ENCODE data around the gene CCDC82. TPM values are rescaled to one million over a fixed set of nuclear protein-coding genes. Genes with fewer than 3 reads are reported as not detected.

The CCDC82 gene
- total RNA-seq, 1 donor from 2014 or later = 28.5 TPM

DNA sequence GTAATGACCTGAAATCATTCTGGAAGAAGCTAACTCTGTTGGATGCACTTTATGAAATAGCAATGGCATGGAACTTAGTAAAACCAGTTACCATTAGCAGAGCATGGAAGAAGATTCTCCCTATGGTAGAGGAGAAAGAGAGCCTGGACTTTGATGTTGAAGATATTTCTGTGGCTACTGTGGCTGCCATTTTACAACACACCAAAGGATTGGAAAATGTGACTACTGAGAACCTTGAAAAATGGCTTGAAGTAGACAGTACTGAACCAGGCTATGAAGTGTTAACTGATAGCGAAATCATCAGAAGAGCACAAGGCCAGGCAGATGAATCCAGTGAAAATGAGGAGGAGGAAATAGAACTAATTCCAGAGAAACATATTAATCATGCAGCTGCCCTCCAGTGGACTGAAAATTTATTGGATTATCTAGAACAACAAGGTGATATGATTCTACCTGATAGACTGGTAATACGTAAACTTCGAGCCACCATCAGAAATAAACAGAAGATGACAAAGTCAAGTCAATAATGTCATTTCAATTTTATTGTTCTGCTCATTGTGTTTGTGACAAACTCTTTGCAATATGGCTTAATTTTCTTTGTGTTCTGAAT lies 2.1 kb upstream of the CCDC82 start:
- Mint-ChIP-seq H3K9me3 (no peaks in the 10 kb centered on the region), H3K27me3 (ENCODE audit: insufficient read depth) (no peaks in the 10 kb centered on the region), H3K4me3 (peak overlapping the region; percentile 95), H3K4me1 (ENCODE audit: low read depth) (peaks cover 53% of the 10 kb centered on the region), H3K36me3 (ENCODE audit: low read depth) (peaks cover 15% of the 10 kb centered on the region), H3K27ac (no peak overlapping the region)
- intact Hi-C loops (cut with micrococcal nuclease) = loop anchor here (2.0 kb wide), 3 partner anchors 35 to 467 kb away; partner anchors contain the start of gene MTMR2
- DNase-seq (ENCODE audit: low spot score) = no peak

DNA sequence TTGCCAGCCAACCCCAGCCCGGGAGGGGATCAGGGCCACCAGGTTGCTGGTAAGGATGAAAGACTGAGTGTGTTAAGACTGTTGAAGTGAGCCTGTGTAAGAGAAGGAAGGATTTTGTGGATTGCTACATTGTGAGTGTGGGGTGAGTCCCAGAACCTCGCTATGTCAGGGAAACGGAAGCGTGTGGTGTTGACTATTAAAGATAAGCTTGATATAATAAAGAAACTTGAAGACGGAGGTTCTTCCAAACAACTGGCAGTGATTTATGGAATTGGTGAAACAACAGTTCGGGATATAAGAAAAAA lies 728 bp upstream of the CCDC82 start:
- no peak for DNase-seq (ENCODE audit: low spot score)
- Mint-ChIP-seq H3K9me3 (no peaks in the 10 kb centered on the region), H3K27me3 (ENCODE audit: insufficient read depth) (no peaks in the 10 kb centered on the region), H3K27ac (peak overlapping the region; percentile 85), H3K4me1 (ENCODE audit: low read depth) (peaks cover 59% of the 10 kb centered on the region), H3K36me3 (ENCODE audit: low read depth) (peaks cover 16% of the 10 kb centered on the region), H3K4me3 (peak overlapping the region; percentile 95)
- intact Hi-C loops (cut with micrococcal nuclease) = loop anchor here (2.0 kb wide), 2 partner anchors 378 to 466 kb away; partner anchors contain the start of gene MTMR2

DNA sequence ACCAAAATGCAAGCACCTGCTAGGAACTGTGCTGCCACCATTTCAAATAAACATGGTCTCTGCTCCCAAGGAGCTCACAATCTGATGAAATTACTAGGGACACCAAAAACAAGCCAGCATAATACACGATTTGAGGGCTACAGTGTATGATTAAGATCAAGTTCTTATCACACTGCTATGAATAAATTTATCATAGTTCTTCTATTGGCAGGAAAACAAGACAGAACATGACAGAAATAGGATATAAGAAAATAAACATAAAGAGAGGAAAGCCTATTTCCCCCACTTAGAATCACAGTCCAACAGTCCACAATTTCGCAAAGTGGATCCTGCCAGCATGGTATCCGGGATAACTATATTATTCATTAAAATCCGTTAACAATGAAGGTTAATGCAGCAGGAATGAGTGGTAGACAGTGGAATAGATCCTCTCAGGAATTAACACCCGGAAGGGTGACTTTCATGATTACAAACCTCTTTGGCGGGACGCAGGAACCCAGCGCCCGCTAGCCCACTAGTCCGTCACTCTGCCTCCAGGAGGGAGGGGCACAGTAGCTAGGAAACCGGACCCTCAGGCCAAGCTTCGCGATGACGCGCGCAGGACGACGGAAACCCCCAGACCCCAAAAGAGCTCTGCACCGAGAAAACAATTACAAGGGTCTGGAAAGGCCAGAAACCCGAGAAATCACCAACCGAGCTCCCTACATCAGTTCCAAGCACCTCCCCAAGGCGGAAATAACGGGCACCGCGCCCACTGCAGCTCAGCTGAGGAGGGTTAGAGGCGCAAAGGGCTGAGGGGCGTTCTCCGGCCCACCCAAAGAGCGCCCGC lies 607 bp downstream of the CCDC82 start:
- Mint-ChIP-seq H3K4me3 (peak overlapping the region; percentile 95), H3K36me3 (ENCODE audit: low read depth) (peaks cover 25% of the 10 kb centered on the region), H3K9me3 (no peaks in the 10 kb centered on the region), H3K27ac (peak overlapping the region; percentile 85), H3K4me1 (ENCODE audit: low read depth) (peaks cover 67% of the 10 kb centered on the region), H3K27me3 (ENCODE audit: insufficient read depth) (no peaks in the 10 kb centered on the region)
- intact Hi-C loops (cut with micrococcal nuclease) = loop anchor here (1.0 kb wide), 7 partner anchors 46 to 1416 kb away; partner anchors contain the start of genes CEP57, CWC15, KDM4D and MAML2
- no peak for DNase-seq (ENCODE audit: low spot score)

DNA sequence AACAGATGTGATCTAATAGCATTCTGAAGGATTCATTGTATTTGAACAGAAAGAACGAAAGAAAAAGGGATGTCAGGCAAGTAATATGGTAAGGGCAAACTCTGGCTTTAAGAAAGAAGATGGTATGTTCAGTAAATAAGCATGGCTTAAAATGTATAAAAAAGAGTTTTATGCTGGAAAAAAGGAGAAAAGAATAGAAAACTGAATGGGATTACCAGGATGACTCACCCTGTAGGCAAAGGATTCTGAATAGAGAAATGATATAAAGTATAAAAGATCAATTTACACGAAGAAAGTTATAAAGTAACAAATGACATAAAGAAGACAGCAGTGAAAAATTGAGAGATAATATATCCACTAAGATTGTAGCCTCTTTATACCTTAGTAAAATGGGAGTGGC lies 4.5 kb downstream of the CCDC82 start:
- Mint-ChIP-seq H3K4me1 (ENCODE audit: low read depth) (peaks cover 50% of the 10 kb centered on the region), H3K9me3 (no peaks in the 10 kb centered on the region), H3K36me3 (ENCODE audit: low read depth) (peaks cover 27% of the 10 kb centered on the region), H3K27ac (no peak overlapping the region), H3K4me3 (no peak overlapping the region), H3K27me3 (ENCODE audit: insufficient read depth) (no peaks in the 10 kb centered on the region)
- intact Hi-C loops (cut with micrococcal nuclease) = no loop called here
- DNase-seq (ENCODE audit: low spot score) = no peak

DNA sequence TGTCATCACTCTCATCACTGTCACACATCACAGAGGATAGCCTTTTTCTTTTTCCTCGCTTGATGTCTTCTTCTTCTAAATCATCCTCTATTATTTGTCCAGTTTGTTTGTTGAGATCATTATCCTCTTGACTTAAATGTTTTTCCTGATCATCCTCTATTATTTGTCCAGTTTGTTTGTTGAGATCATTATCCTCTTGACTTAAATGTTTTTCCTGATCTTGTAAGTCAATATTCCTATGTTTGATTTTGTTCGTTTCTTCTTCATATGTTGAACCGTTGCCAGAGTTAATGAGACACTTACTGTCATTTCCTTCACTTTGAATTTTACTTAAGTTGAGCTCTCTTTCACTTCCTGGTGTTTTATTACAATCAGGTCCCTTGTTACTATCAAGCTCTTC lies 5.6 kb downstream of the CCDC82 start:
- peak overlapping the region; percentile 52 for H3K4me3 Mint-ChIP-seq
- peaks cover 32% of the 10 kb centered on the region for H3K36me3 Mint-ChIP-seq (ENCODE audit: low read depth)
- DNase-seq (ENCODE audit: low spot score) = no peak
- intact Hi-C loops (cut with micrococcal nuclease) = no loop called here
- H3K9me3 Mint-ChIP-seq = no peaks in the 10 kb centered on the region
- peaks cover 50% of the 10 kb centered on the region for H3K4me1 Mint-ChIP-seq (ENCODE audit: low read depth)
- peak overlapping the region; percentile 1 for H3K27ac Mint-ChIP-seq
- no peaks in the 10 kb centered on the region for H3K27me3 Mint-ChIP-seq (ENCODE audit: insufficient read depth)

DNA sequence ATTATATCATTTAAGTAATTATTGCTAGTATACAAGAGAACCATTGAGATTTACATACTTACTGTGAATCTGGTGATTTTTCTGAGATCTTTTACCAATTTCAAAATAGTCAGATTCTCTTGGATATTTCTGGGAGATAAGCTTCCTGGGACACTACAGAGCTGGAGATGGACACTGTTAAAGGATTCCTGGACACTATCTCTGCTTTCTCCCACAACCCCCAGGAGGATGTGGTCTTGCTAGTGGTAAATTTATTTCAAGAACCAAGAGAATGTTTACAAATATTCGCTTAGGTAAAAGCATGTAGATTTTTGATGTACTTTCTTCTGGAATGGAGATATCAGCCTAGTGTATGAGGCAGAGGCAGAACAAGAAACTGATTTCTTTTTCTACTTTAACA lies 12.9 kb downstream of the CCDC82 start:
- Mint-ChIP-seq H3K36me3 (ENCODE audit: low read depth) (peaks cover 39% of the 10 kb centered on the region), H3K9me3 (no peaks in the 10 kb centered on the region), H3K27ac (no peak overlapping the region), H3K4me1 (ENCODE audit: low read depth) (peaks cover 11% of the 10 kb centered on the region), H3K27me3 (ENCODE audit: insufficient read depth) (no peaks in the 10 kb centered on the region), H3K4me3 (no peak overlapping the region)
- DNase-seq (ENCODE audit: low spot score) = no peak
- intact Hi-C loops (cut with micrococcal nuclease) = no loop called here

DNA sequence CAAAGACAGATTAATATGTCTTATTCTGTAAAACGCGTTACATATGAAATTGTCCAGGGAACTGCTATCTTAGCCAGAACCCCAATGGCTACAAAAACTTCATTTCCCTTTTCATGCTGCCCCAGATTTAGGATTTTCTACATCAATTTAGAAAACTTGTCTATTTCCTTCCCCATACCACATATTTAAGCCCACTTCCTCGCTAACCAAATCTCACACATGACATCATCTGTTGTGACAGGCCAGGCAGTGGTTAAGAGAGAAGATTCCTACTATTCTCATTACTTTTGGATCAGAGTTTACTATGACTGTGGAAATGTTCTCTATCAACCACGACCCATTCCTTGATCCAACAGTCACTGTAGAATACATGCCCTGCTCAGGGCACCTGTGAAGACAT lies 15.9 kb downstream of the CCDC82 start:
- peaks cover 37% of the 10 kb centered on the region for H3K36me3 Mint-ChIP-seq (ENCODE audit: low read depth)
- no peaks in the 10 kb centered on the region for H3K9me3 Mint-ChIP-seq
- H3K4me1 Mint-ChIP-seq (ENCODE audit: low read depth) = peaks cover 11% of the 10 kb centered on the region
- intact Hi-C loops (cut with micrococcal nuclease) = no loop called here
- DNase-seq (ENCODE audit: low spot score) = no peak
- H3K27me3 Mint-ChIP-seq (ENCODE audit: insufficient read depth) = no peaks in the 10 kb centered on the region
- H3K27ac Mint-ChIP-seq = no peak overlapping the region
- H3K4me3 Mint-ChIP-seq = no peak overlapping the region

DNA sequence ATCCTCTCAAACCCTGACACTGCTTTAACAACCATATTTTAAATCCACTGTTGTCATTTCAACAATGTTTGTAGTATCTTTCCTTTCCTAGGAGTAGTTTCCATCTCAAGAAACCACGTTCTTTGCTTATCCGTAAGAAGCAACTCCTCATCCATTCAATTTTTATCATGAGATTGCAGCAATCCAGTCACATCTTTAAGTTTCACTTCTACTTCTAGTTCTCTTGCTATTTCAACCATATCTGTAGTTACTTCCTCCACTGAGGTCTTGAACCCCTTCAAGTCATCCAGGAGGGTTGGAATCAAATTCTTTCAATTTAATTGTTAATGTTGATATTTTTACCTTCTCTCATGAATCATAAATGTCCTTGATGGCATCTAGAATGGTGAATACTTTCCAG lies 22.4 kb downstream of the CCDC82 start:
- Mint-ChIP-seq H3K27me3 (ENCODE audit: insufficient read depth) (no peaks in the 10 kb centered on the region), H3K9me3 (no peaks in the 10 kb centered on the region), H3K36me3 (ENCODE audit: low read depth) (peaks cover 19% of the 10 kb centered on the region), H3K4me3 (no peak overlapping the region), H3K4me1 (ENCODE audit: low read depth) (peaks cover 6% of the 10 kb centered on the region), H3K27ac (no peak overlapping the region)
- intact Hi-C loops (cut with micrococcal nuclease) = no loop called here
- no peak for DNase-seq (ENCODE audit: low spot score)

DNA sequence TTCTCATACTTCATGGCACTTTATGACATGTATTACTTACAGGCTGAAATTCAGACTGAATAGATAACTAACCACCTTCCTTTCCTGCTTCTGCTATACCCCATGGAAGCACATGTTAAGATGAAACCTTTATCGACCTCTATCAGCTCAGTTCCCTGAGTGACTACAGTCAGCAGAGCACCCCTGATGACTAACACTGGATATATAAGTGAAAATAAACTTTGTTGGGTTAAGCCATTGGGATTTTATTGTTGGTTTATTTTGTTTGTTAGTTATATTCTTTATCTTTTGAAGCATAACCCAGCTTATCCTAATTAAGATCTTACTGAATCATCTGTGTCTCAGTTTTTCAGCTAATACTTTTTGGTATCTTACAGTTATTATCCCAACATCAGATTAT lies 23.7 kb downstream of the CCDC82 start:
- intact Hi-C loops (cut with micrococcal nuclease) = no loop called here
- H3K9me3 Mint-ChIP-seq = no peaks in the 10 kb centered on the region
- DNase-seq (ENCODE audit: low spot score) = no peak
- peaks cover 6% of the 10 kb centered on the region for H3K4me1 Mint-ChIP-seq (ENCODE audit: low read depth)
- H3K4me3 Mint-ChIP-seq = no peak overlapping the region
- no peaks in the 10 kb centered on the region for H3K27me3 Mint-ChIP-seq (ENCODE audit: insufficient read depth)
- no peak overlapping the region for H3K27ac Mint-ChIP-seq
- peaks cover 15% of the 10 kb centered on the region for H3K36me3 Mint-ChIP-seq (ENCODE audit: low read depth)

DNA sequence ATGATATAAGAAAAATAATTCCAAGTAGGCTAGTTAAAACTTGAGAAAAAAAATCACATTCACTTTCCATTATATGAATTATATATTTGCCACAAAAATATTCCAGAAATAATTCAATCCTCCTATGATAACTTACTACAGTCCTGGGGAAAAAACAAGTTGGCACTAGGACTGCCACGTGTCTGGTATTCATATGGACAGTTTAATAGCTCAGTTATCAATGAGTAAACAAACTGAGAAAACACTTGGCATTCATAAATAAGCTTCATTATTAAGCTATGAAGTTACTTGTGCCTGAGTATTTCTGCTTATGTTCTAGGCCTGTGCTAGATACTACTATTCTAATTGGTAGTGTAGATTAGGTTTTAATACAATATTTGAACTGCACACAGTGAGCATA lies 24.2 kb downstream of the CCDC82 start:
- DNase-seq (ENCODE audit: low spot score) = no peak
- Mint-ChIP-seq H3K4me3 (no peak overlapping the region), H3K9me3 (no peaks in the 10 kb centered on the region), H3K27ac (no peak overlapping the region), H3K4me1 (ENCODE audit: low read depth) (peaks cover 6% of the 10 kb centered on the region), H3K27me3 (ENCODE audit: insufficient read depth) (no peaks in the 10 kb centered on the region), H3K36me3 (ENCODE audit: low read depth) (peaks cover 13% of the 10 kb centered on the region)
- intact Hi-C loops (cut with micrococcal nuclease) = no loop called here

DNA sequence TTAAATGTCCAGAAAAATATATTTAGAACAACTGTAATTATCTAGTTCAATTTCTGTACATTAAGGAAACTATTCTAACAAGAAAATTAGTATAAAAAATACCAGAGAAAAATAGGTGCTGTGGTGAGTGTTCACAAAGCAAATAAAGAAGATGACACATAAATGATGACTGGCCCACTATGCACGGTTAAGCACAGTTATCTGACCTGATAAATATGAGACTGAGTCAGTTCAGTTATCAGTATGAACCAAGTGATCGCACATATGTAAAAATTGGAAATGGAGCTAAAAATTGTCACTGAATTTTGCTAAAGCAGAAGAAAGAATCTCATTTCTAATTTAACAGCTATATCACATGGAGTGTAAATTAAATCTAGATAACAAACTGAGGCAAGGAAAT lies 27.9 kb downstream of the CCDC82 start:
- intact Hi-C loops (cut with micrococcal nuclease) = no loop called here
- no peak overlapping the region for H3K27ac Mint-ChIP-seq
- no peaks in the 10 kb centered on the region for H3K27me3 Mint-ChIP-seq (ENCODE audit: insufficient read depth)
- H3K4me1 Mint-ChIP-seq (ENCODE audit: low read depth) = peaks cover 20% of the 10 kb centered on the region
- DNase-seq (ENCODE audit: low spot score) = no peak
- H3K4me3 Mint-ChIP-seq = no peak overlapping the region
- H3K36me3 Mint-ChIP-seq (ENCODE audit: low read depth) = peaks cover 8% of the 10 kb centered on the region
- no peaks in the 10 kb centered on the region for H3K9me3 Mint-ChIP-seq

DNA sequence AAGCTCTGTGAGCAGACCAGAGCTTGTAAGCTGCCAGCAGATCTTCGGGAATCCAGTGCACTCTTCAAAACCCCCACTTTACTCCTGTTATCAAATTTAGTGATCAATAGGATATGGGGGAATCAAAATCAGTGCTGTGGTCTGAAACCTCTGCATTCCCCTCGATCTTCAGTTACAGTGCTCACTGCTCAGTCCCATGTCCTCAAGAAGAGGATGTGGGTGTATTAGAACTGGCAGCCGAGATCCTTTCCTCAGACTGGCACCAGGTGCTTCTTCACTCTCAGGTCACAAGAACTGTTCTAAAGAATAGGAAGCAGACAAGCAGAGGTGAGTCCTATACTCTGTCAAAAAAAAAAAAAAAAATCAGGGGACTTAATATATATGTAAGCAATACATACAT lies 31.4 kb downstream of the CCDC82 start:
- H3K27ac Mint-ChIP-seq = no peak overlapping the region
- H3K27me3 Mint-ChIP-seq (ENCODE audit: insufficient read depth) = no peaks in the 10 kb centered on the region
- intact Hi-C loops (cut with micrococcal nuclease) = no loop called here
- DNase-seq (ENCODE audit: low spot score) = no peak
- H3K4me1 Mint-ChIP-seq (ENCODE audit: low read depth) = peaks cover 28% of the 10 kb centered on the region
- no peak overlapping the region for H3K4me3 Mint-ChIP-seq
- peaks cover 26% of the 10 kb centered on the region for H3K36me3 Mint-ChIP-seq (ENCODE audit: low read depth)
- H3K9me3 Mint-ChIP-seq = no peaks in the 10 kb centered on the region

DNA sequence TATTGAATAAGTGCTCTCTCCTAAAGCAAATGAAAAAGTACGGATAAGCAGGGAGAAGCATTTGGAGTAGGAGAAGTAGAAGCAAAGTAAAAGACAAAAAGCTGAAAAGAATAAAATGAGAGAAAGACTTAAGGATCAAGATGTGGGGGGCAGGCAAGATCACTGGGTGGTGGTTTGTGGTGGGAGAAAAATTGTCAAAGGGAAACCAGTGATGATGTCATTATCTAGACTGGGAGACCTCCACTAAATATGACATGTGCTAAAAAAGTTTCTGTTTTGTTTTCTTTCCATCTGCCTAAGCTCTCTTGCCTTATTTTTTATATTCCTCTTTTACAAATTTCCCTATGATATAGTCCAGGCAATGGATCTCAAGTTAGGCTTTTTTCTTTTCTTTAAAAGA lies 31.9 kb downstream of the CCDC82 start:
- intact Hi-C loops (cut with micrococcal nuclease) = no loop called here
- Mint-ChIP-seq H3K9me3 (no peaks in the 10 kb centered on the region), H3K27me3 (ENCODE audit: insufficient read depth) (no peaks in the 10 kb centered on the region), H3K4me3 (no peak overlapping the region), H3K27ac (no peak overlapping the region), H3K36me3 (ENCODE audit: low read depth) (peaks cover 26% of the 10 kb centered on the region), H3K4me1 (ENCODE audit: low read depth) (peaks cover 28% of the 10 kb centered on the region)
- DNase-seq (ENCODE audit: low spot score) = no peak

Data from activated T-helper 1 cell treated with anti-CD3 and anti-CD28 coated beads, Interleukin-12 subunit alpha, Interleukin-12 subunit beta, Interleukin-2, Interleukin-4 antibody, amounts not matched to agents 30 ng/mL and 10 ng/mL and 1 ng/mL, durations not matched to agents 14 hours and 24 hours and 36 hours (primary cell).